ENCODE results near the gene NLRC4.

NLRC4 gene

GRCh38 chr2:32237488-32237887 lies 27.2 kb downstream of the NLRC4 start:
- peaks cover 3% of the 10 kb centered on the region in 2 experiments for H3K4me1 ChIP-seq (ENCODE audit: control insufficient read depth in 1 of 2, insufficient read depth in 2 of 2, low read length in 2 of 2)
- no peak overlapping the region for H2AK5ac ChIP-seq (ENCODE audit: low read length)
- H2BK12ac ChIP-seq (ENCODE audit: low read length): no peak overlapping the region
- H2BK5ac ChIP-seq (ENCODE audit: low read depth, low read length, poor library complexity): no peak overlapping the region
- H4K8ac ChIP-seq (ENCODE audit: low read depth, low read length): no peak overlapping the region
- H3K27ac ChIP-seq (ENCODE audit: low read depth, low read length): no peak overlapping the region
- no peak overlapping the region for H3K4me2 ChIP-seq (ENCODE audit: low read length)
- no peak overlapping the region for H4K91ac ChIP-seq (ENCODE audit: low read depth, low read length)
- H3K36me3 ChIP-seq (ENCODE audit: control insufficient read depth in 1 of 2, insufficient read depth in 2 of 2, low read length in 2 of 2): peaks cover 0 to 1% of the 10 kb centered on the region in 2 experiments
- H3K14ac ChIP-seq (ENCODE audit: low read length): no peak overlapping the region
- H3K79me1 ChIP-seq (ENCODE audit: low read length): no peaks in the 10 kb centered on the region
- peaks cover 1% of the 10 kb centered on the region for H3K79me2 ChIP-seq (ENCODE audit: control insufficient read depth, insufficient read depth, low read length, poor library complexity)
- H3K27me3 ChIP-seq (ENCODE audit: insufficient read depth, low read length): no peaks in the 10 kb centered on the region
- H2BK120ac ChIP-seq (ENCODE audit: insufficient read depth, low read length, poor library complexity): no peak overlapping the region
- H3K4me3 ChIP-seq (ENCODE audit: low read depth, low read length): no peak overlapping the region
- no peak overlapping the region for H3K4ac ChIP-seq (ENCODE audit: low read depth, low read length)
- H3K9ac ChIP-seq (ENCODE audit: low read length): no peak overlapping the region
- peaks cover 1% of the 10 kb centered on the region for H3K9me3 ChIP-seq (ENCODE audit: insufficient read depth, low read depth, low read length)
- H3K23ac ChIP-seq (ENCODE audit: low read length): no peak overlapping the region
- no peak overlapping the region for H4K12ac ChIP-seq (ENCODE audit: low read depth, low read length)
- no peak overlapping the region for H2AFZ ChIP-seq (ENCODE audit: insufficient read depth, low read length, poor library complexity)
- no CpG with 5 or more reads among the region's 2 CpGs for WGBS (ENCODE audit: extremely low coverage, insufficient coverage, insufficient read length)
- H3K18ac ChIP-seq (ENCODE audit: low read length): no peak overlapping the region
- no peak for DNase-seq

GRCh38 chr2:32235315-32235714 lies 29.4 kb downstream of the NLRC4 start:
- Histone ChIP-seq H3K18ac (ENCODE audit: low read length) (no peak overlapping the region), H3K27ac (ENCODE audit: low read depth, low read length) (no peak overlapping the region), H2BK5ac (ENCODE audit: low read depth, low read length, poor library complexity) (no peak overlapping the region), H3K14ac (ENCODE audit: low read length) (no peak overlapping the region), H3K79me1 (ENCODE audit: low read length) (no peaks in the 10 kb centered on the region), H2AFZ (ENCODE audit: insufficient read depth, low read length, poor library complexity) (no peak overlapping the region), H3K27me3 (ENCODE audit: insufficient read depth, low read length) (no peaks in the 10 kb centered on the region), H3K79me2 (ENCODE audit: control insufficient read depth, insufficient read depth, low read length, poor library complexity) (peaks cover 1% of the 10 kb centered on the region), H3K4me1 (ENCODE audit: control insufficient read depth in 1 of 2, insufficient read depth in 2 of 2, low read length in 2 of 2) (peaks cover 3% of the 10 kb centered on the region in 2 experiments), H2BK12ac (ENCODE audit: low read length) (no peak overlapping the region), H3K4me3 (ENCODE audit: low read depth, low read length) (no peak overlapping the region), H2BK120ac (ENCODE audit: insufficient read depth, low read length, poor library complexity) (no peak overlapping the region), H3K9ac (ENCODE audit: low read length) (no peak overlapping the region), H4K12ac (ENCODE audit: low read depth, low read length) (no peak overlapping the region), H3K9me3 (ENCODE audit: insufficient read depth, low read depth, low read length) (peaks cover 1% of the 10 kb centered on the region), H4K8ac (ENCODE audit: low read depth, low read length) (no peak overlapping the region), H2AK5ac (ENCODE audit: low read length) (no peak overlapping the region), H3K23ac (ENCODE audit: low read length) (no peak overlapping the region), H4K91ac (ENCODE audit: low read depth, low read length) (no peak overlapping the region), H3K36me3 (ENCODE audit: control insufficient read depth in 1 of 2, insufficient read depth in 2 of 2, low read length in 2 of 2) (peaks cover 0 to 3% of the 10 kb centered on the region in 2 experiments), H3K4me2 (ENCODE audit: low read length) (no peak overlapping the region), H3K4ac (ENCODE audit: low read depth, low read length) (no peak overlapping the region)
- DNase-seq: peak; percentile 78 to 84
- no CpG with 5 or more reads among the region's 5 CpGs for WGBS (ENCODE audit: extremely low coverage, insufficient coverage, insufficient read length)

- peaks cover 1% of the 10 kb centered on the region for H3K9me3 ChIP-seq (ENCODE audit: insufficient read depth, low read depth, low read length)
- H3K4me3 ChIP-seq (ENCODE audit: low read depth, low read length): no peak overlapping the region
- H2AK5ac ChIP-seq (ENCODE audit: low read length): no peak overlapping the region
- peaks cover 0 to 2% of the 10 kb centered on the region in 2 experiments for H3K36me3 ChIP-seq (ENCODE audit: control insufficient read depth in 1 of 2, insufficient read depth in 2 of 2, low read length in 2 of 2)
- H2AFZ ChIP-seq (ENCODE audit: insufficient read depth, low read length, poor library complexity): no peak overlapping the region
- H3K18ac ChIP-seq (ENCODE audit: low read length): no peak overlapping the region
- H3K9ac ChIP-seq (ENCODE audit: low read length): no peak overlapping the region
- no peaks in the 10 kb centered on the region for H3K27me3 ChIP-seq (ENCODE audit: insufficient read depth, low read length)
- peak in 1 of 2 donors; percentile 74 for DNase-seq
- no peak overlapping the region for H3K14ac ChIP-seq (ENCODE audit: low read length)
- no peak overlapping the region for H2BK120ac ChIP-seq (ENCODE audit: insufficient read depth, low read length, poor library complexity)
- H2BK12ac ChIP-seq (ENCODE audit: low read length): no peak overlapping the region
- no peak overlapping the region for H3K23ac ChIP-seq (ENCODE audit: low read length)
- no peak overlapping the region for H2BK5ac ChIP-seq (ENCODE audit: low read depth, low read length, poor library complexity)
- H4K12ac ChIP-seq (ENCODE audit: low read depth, low read length): no peak overlapping the region
- no CpG with 5 or more reads among the region's 4 CpGs for WGBS (ENCODE audit: extremely low coverage, insufficient coverage, insufficient read length)
- H4K8ac ChIP-seq (ENCODE audit: low read depth, low read length): no peak overlapping the region
- peaks cover 3% of the 10 kb centered on the region in 2 experiments for H3K4me1 ChIP-seq (ENCODE audit: control insufficient read depth in 1 of 2, insufficient read depth in 2 of 2, low read length in 2 of 2)
- no peaks in the 10 kb centered on the region for H3K79me1 ChIP-seq (ENCODE audit: low read length)
- no peak overlapping the region for H3K27ac ChIP-seq (ENCODE audit: low read depth, low read length)
- H3K79me2 ChIP-seq (ENCODE audit: control insufficient read depth, insufficient read depth, low read length, poor library complexity): peaks cover 1% of the 10 kb centered on the region
- no peak overlapping the region for H4K91ac ChIP-seq (ENCODE audit: low read depth, low read length)
- no peak overlapping the region for H3K4me2 ChIP-seq (ENCODE audit: low read length)
- no peak overlapping the region for H3K4ac ChIP-seq (ENCODE audit: low read depth, low read length)
Measured at GRCh38 chr2:32231959-32232358, 32.7 kb downstream of the NLRC4 start.

GRCh38 chr2:32229635-32230034 lies 35.1 kb downstream of the NLRC4 start:
- no peak overlapping the region for H2BK120ac ChIP-seq (ENCODE audit: insufficient read depth, low read length, poor library complexity)
- H3K36me3 ChIP-seq (ENCODE audit: control insufficient read depth in 1 of 2, insufficient read depth in 2 of 2, low read length in 2 of 2): peaks cover 4% of the 10 kb centered on the region in 2 experiments
- no peak overlapping the region for H3K4ac ChIP-seq (ENCODE audit: low read depth, low read length)
- H2BK5ac ChIP-seq (ENCODE audit: low read depth, low read length, poor library complexity): no peak overlapping the region
- H3K79me2 ChIP-seq (ENCODE audit: control insufficient read depth, insufficient read depth, low read length, poor library complexity): peaks cover 1% of the 10 kb centered on the region
- DNase-seq: no peak
- H2BK12ac ChIP-seq (ENCODE audit: low read length): no peak overlapping the region
- H2AFZ ChIP-seq (ENCODE audit: insufficient read depth, low read length, poor library complexity): no peak overlapping the region
- H3K14ac ChIP-seq (ENCODE audit: low read length): no peak overlapping the region
- H3K4me2 ChIP-seq (ENCODE audit: low read length): no peak overlapping the region
- H3K4me3 ChIP-seq (ENCODE audit: low read depth, low read length): no peak overlapping the region
- no peak overlapping the region for H3K27ac ChIP-seq (ENCODE audit: low read depth, low read length)
- no peak overlapping the region for H4K12ac ChIP-seq (ENCODE audit: low read depth, low read length)
- WGBS (ENCODE audit: extremely low coverage, insufficient coverage, insufficient read length): no CpG with 5 or more reads among the region's 1 CpG
- no peak overlapping the region for H3K18ac ChIP-seq (ENCODE audit: low read length)
- H2AK5ac ChIP-seq (ENCODE audit: low read length): no peak overlapping the region
- H3K27me3 ChIP-seq (ENCODE audit: insufficient read depth, low read length): no peaks in the 10 kb centered on the region
- H3K79me1 ChIP-seq (ENCODE audit: low read length): no peaks in the 10 kb centered on the region
- H3K9ac ChIP-seq (ENCODE audit: low read length): no peak overlapping the region
- H4K8ac ChIP-seq (ENCODE audit: low read depth, low read length): no peak overlapping the region
- peaks cover 3% of the 10 kb centered on the region in 2 experiments for H3K4me1 ChIP-seq (ENCODE audit: control insufficient read depth in 1 of 2, insufficient read depth in 2 of 2, low read length in 2 of 2)
- H4K91ac ChIP-seq (ENCODE audit: low read depth, low read length): no peak overlapping the region
- peaks cover 1% of the 10 kb centered on the region for H3K9me3 ChIP-seq (ENCODE audit: insufficient read depth, low read depth, low read length)
- no peak overlapping the region for H3K23ac ChIP-seq (ENCODE audit: low read length)
